Thymus (tissue), 11 donors: ENCODE results near the gene CACNG5. TPM values are rescaled to one million over a fixed set of nuclear protein-coding genes. Genes with fewer than 3 reads are reported as not detected.

Experiments
- DNase-seq, 9 donors: peaks; one replicate each; pipeline ENCODE4 v3.0.0-alpha.2; 2013; ENCODE audit warnings: low spot score in 9 of 9, low read depth in 6 of 9, missing footprints in 1 of 9
- H3K27ac ChIP-seq, 2 donors: one replicate each; pipeline ENCODE4 v1.5.1; 2013; ENCODE audit warnings: control low read depth in 1 of 2, low read depth in 1 of 2, low read length in 1 of 2, mild to moderate bottlenecking in 1 of 2, moderate library complexity in 1 of 2
- H3K27me3 ChIP-seq, 2 donors: one replicate each; pipeline ENCODE4 v1.5.1; 2013; ENCODE audit warnings: low read length in 1 of 2; ENCODE audit not compliant: control insufficient read depth in 2 of 2, insufficient read depth in 1 of 2
- H3K36me3 ChIP-seq, 2 donors: one replicate each; pipeline ENCODE4 v1.5.1; 2013; ENCODE audit warnings: low read length in 1 of 2, mild to moderate bottlenecking in 1 of 2, moderate library complexity in 1 of 2; ENCODE audit not compliant: control insufficient read depth in 2 of 2, insufficient read depth in 2 of 2
- H3K4me1 ChIP-seq, 2 donors: one replicate each; pipeline ENCODE4 v1.5.1; 2013; ENCODE audit warnings: low read length in 2 of 2; ENCODE audit not compliant: control insufficient read depth in 2 of 2, insufficient read depth in 2 of 2
- H3K4me3 ChIP-seq, 2 donors: one replicate each; pipeline ENCODE4 v1.5.1; 2013; ENCODE audit warnings: low read length in 2 of 2, control low read depth in 1 of 2, mild to moderate bottlenecking in 1 of 2
- H3K9me3 ChIP-seq, 2 donors: one replicate each; pipeline ENCODE4 v1.5.1; 2013; ENCODE audit warnings: low read length in 1 of 2, mild to moderate bottlenecking in 1 of 2; ENCODE audit not compliant: control insufficient read depth in 2 of 2, insufficient read depth in 1 of 2
- WGBS: extraction: QIAGEN DNeasy Blood & Tissue Kit; methylation state at CpG from one replicate; pipeline ENCODE4 v1.1.7; 2013; 5-methylcytosine and 5-hydroxymethylcytosine counted together
- polyA plus RNA-seq: library from polyadenylated mRNA; stranded (reverse); fragments of 200-250 nt; gene quantifications from one replicate; pipeline ENCODE4 v1.2.3, GENCODE V29; 2013
- total RNA-seq: library from RNA; stranded (reverse); fragments of 120-200 nt; gene quantifications from one replicate; pipeline ENCODE4 v1.2.4, GENCODE V29; 2013
- donor health status: healthy.

The CACNG5 gene
- total and polyA plus RNA-seq, 2 donors = 0.05 TPM

- 92% methylated on average over 14 of the region's 14 CpGs for WGBS
- Histone ChIP-seq H3K9me3 (no peaks in the 10 kb centered on the region), H3K27me3 (peaks cover 18 to 74% of the 10 kb centered on the region in 2 donors), H3K27ac (no peak overlapping the region), H3K36me3 (no peaks in the 10 kb centered on the region), H3K4me1 (peaks cover 0 to 3% of the 10 kb centered on the region in 2 donors), H3K4me3 (no peak overlapping the region)
- DNase-seq = no peak
Observed at GRCh38 chr17:66831383-66832210, 3.3 kb upstream of the CACNG5 start.

DNA sequence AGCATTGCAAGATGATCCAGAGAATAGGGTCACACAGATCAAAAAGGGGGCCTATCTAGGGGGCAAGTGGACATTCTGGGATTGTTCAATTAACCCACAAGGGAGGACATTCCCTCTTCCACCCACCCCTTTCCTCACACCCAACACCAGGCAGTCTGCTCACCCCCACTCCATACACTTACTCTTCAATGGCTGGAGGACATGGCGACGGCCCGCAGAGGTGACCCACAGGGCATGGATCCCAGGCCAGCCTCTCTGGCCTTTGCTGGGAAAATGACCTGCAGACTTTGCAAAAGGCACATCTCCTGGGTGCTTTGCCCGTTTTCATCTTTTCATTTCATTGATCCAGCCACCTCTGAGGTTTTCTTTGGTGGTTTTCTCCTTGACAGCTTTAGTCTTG is 1.7 kb upstream of the CACNG5 start:
- Histone ChIP-seq H3K36me3 (no peaks in the 10 kb centered on the region), H3K27ac (no peak overlapping the region), H3K27me3 (peaks cover 18 to 86% of the 10 kb centered on the region in 2 donors), H3K4me1 (peaks cover 0 to 3% of the 10 kb centered on the region in 2 donors), H3K9me3 (no peaks in the 10 kb centered on the region), H3K4me3 (no peak overlapping the region)
- 92% methylated on average over 4 of the region's 4 CpGs for WGBS
- no peak for DNase-seq

DNA sequence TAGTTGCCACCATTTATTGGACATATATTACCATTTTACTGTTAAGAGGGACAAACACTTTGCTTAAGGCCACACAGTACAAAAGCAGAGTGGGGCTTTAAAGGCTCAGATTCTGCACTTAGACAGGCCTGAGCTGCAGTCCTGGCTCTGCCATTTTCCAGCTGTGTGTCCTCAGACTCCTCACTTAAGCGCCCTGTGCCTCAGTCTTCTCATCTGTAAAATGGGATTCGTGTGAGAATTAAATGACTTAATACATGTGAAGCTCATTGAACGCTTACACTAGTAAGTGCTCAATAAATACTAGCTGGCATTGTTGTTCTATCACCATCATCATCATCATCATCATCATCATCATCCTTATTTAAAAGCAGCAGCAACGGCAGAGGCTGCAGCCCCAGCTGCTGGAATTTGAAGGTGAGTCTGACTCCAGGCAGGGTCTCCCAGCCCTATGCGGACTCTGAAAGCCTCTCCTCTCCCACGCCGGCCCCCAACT is 445 bp upstream of the CACNG5 start:
- Histone ChIP-seq H3K27ac (no peak overlapping the region), H3K27me3 (peaks cover 18 to 75% of the 10 kb centered on the region in 2 donors), H3K9me3 (no peaks in the 10 kb centered on the region), H3K4me1 (no peaks in the 10 kb centered on the region), H3K4me3 (no peak overlapping the region), H3K36me3 (no peaks in the 10 kb centered on the region)
- no peak for DNase-seq
- 39% methylated on average over 7 of the region's 7 CpGs for WGBS

DNA sequence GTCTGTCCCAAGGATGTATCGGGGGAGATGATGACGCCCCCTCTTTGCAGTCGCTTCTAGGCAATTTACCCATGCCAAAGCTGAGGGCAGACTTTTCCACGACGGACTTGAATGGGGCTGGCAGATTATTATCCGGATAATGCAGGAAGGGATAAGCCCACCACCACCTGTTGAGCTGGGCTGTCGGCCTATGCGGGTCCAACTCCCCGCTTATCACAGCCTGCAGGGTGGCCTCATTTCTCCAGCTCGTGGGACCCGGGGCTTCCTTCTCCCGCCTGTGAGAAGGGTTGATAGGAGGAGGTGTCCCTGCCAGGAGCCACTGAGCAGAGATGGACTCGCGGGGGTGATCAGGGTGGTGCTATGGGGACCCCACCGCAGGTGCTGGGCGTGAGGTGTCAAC is 559 bp downstream of the CACNG5 start:
- no peak overlapping the region for H3K4me3 ChIP-seq
- no peaks in the 10 kb centered on the region for H3K36me3 ChIP-seq
- 61% methylated on average over 16 of the region's 16 CpGs for WGBS
- DNase-seq = no peak
- H3K27ac ChIP-seq = no peak overlapping the region
- no peaks in the 10 kb centered on the region for H3K4me1 ChIP-seq
- H3K27me3 ChIP-seq = peaks cover 16 to 70% of the 10 kb centered on the region in 2 donors
- no peaks in the 10 kb centered on the region for H3K9me3 ChIP-seq

DNA sequence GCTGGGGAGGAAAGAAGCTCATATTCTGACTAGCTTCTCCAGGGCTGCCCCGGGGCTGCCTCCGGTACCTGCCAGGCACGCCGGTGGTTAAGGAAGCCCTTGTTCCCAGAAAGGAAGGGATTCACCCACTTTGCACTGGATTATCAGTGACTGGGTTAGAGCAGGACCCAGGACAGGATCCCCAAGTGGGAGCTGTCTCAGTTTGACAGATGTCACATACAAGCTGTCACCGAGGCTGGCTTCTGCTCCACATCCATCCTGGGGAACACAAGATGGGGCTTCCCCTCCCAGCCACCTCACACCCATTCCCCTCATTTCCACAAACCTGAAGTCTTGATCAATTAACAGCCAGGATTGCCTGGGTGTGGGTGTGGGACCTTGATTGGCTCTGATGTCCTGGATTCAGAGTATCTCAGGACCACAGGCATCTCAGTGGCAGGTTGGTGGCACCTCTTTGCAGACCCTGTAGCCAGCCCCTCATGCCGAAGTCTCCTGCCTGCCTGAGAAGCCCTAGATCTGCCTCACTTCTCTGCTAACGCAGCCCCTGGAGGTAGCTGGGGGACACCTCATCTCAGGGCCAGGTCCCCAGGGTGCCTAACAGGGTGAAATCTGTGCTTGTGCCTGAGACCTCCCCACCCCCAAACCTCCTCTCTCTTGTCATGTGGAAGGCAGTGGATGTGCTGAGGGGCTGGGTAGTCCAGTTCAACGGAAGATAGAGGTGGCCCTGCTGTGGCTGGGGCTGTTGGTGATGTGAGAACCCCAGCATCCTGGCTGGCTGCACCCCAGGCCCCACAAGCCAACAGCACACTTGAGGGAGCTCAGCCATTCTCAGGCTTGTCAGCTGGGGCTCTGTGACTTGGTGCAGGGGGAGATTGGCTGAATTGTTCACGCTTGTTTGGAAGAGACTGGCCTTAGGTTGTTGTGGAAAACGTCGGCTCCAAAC is 1.4 kb downstream of the CACNG5 start:
- H3K36me3 ChIP-seq = no peaks in the 10 kb centered on the region

GRCh38 chr17:66837226-66837625 is 2.3 kb downstream of the CACNG5 start:
- Histone ChIP-seq H3K27me3 (peaks cover 16 to 57% of the 10 kb centered on the region in 2 donors), H3K4me1 (no peaks in the 10 kb centered on the region), H3K27ac (no peak overlapping the region), H3K36me3 (no peaks in the 10 kb centered on the region), H3K9me3 (no peaks in the 10 kb centered on the region), H3K4me3 (no peak overlapping the region)
- 76% methylated on average over 1 of the region's 1 CpG for WGBS
- DNase-seq = no peak

More for the DNA sequence above, 1.4 kb downstream of the CACNG5 start:
- H3K4me1 ChIP-seq = no peaks in the 10 kb centered on the region
- no peak overlapping the region for H3K4me3 ChIP-seq
- DNase-seq = no peak
- H3K9me3 ChIP-seq = no peaks in the 10 kb centered on the region
- H3K27ac ChIP-seq = no peak overlapping the region
- 75% methylated on average over 11 of the region's 11 CpGs for WGBS
- H3K27me3 ChIP-seq = peaks cover 16 to 63% of the 10 kb centered on the region in 2 donors

- no peak for DNase-seq
- Histone ChIP-seq H3K9me3 (no peaks in the 10 kb centered on the region), H3K27ac (no peak overlapping the region), H3K4me1 (no peaks in the 10 kb centered on the region), H3K36me3 (no peaks in the 10 kb centered on the region), H3K27me3 (peaks cover 16 to 55% of the 10 kb centered on the region in 2 donors), H3K4me3 (no peak overlapping the region)
- WGBS = 84% methylated on average over 11 of the region's 11 CpGs
Observed at GRCh38 chr17:66837885-66838665, 3.2 kb downstream of the CACNG5 start.

DNA sequence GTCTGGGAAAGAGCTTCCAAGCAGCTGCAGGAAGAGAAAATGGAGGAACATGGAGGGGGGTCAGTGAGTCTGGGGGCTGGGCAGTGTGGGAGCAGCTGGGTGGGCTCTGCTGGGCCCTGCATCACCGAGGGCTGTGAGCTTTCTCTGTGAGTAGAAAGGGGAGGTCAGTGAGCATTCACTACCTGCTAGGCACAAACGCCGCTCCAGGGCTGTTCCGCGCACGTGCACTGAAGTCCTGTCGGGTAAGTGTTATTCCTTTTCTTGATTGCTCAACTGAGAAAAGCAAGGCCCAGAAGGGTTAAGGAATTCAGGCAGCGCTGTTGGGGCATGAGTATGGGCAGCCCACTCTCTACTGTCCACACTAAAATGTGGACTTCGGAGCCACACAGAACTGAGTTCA is 4.7 kb downstream of the CACNG5 start:
- 94% methylated on average over 9 of the region's 9 CpGs for WGBS
- no peaks in the 10 kb centered on the region for H3K9me3 ChIP-seq
- H3K36me3 ChIP-seq = no peaks in the 10 kb centered on the region
- H3K4me1 ChIP-seq = no peaks in the 10 kb centered on the region
- H3K4me3 ChIP-seq = no peak overlapping the region
- no peak for DNase-seq
- H3K27ac ChIP-seq = no peak overlapping the region
- peaks cover 10 to 39% of the 10 kb centered on the region in 2 donors for H3K27me3 ChIP-seq
